OCI-LY7 (cell line): ENCODE data around the gene ABCD1. TPM values are rescaled to one million over a fixed set of nuclear protein-coding genes. Genes with fewer than 3 reads are reported as not detected.
"Not testable (repeated sequence)": the region's sequence is repeated elsewhere in the genome, so short reads cannot be mapped to it uniquely, and the experiment has no call there.

ENCODE experiments used
- BruUV-seq: library from RNA; stranded (reverse); fragments of 400-500 nt; replicated peaks from 2 replicates; lab custom pipeline; 2021; lab: Mats Ljungman, UMichigan
- CTCF ChIA-PET: fragments of 300-600 bp; sonication (Branson Sonifier 250); formaldehyde crosslinking; loops from one replicate; lab custom pipeline; 2022; ENCODE audit warnings: antibody characterized with exemption; ENCODE audit not compliant: unreplicated experiment; lab: Charles Lee
- POLR2A ChIA-PET: fragments of 300-600 bp; sonication (Branson Sonifier 250); formaldehyde crosslinking; loops from one replicate; lab custom pipeline; 2022; ENCODE audit warnings: antibody characterized with exemption; lab: Charles Lee
- DNase-seq: peaks from one replicate; pipeline ENCODE4 v3.0.0-alpha.2; 2015; ENCODE audit warnings: low spot score
- H2AFZ ChIP-seq: fragments of 200-600 bp; sonication (generic), shearing (Covaris generic); 2 replicates; pipeline ENCODE4 v1.6.1; 2014; ENCODE audit warnings: mild to moderate bottlenecking, antibody characterized with exemption, low read length, moderate library complexity
- H3K27ac ChIP-seq: fragments of 200-600 bp; sonication (generic); 2 replicates; pipeline ENCODE4 v1.5.1; 2014; ENCODE audit warnings: mixed run types, low read depth, mild to moderate bottlenecking, moderate library complexity, low read length, inconsistent platforms; ENCODE audit not compliant: poor library complexity, severe bottlenecking
- H3K36me3 ChIP-seq: fragments of 200-600 bp; sonication (generic); 2 replicates; pipeline ENCODE4 v1.6.1; 2014; ENCODE audit warnings: mild to moderate bottlenecking, antibody characterized with exemption, low read length, moderate library complexity, mixed read lengths; ENCODE audit not compliant: insufficient read depth
- H3K4me1 ChIP-seq: fragments of 200-600 bp; sonication (generic); 2 replicates; pipeline ENCODE4 v1.5.1; 2014; ENCODE audit warnings: mild to moderate bottlenecking, low read length; ENCODE audit not compliant: insufficient read depth, poor library complexity, severe bottlenecking
- H3K4me2 ChIP-seq: fragments of 200-600 bp; sonication (generic); 2 replicates; pipeline ENCODE4 v1.6.1; 2014; ENCODE audit warnings: mild to moderate bottlenecking, low read length
- H3K4me3 ChIP-seq: fragments of 200-600 bp; sonication (generic); 2 replicates; pipeline ENCODE4 v1.5.1; 2014; ENCODE audit warnings: mild to moderate bottlenecking, low read depth, low read length; ENCODE audit not compliant: poor library complexity, severe bottlenecking
- H3K79me2 ChIP-seq: fragments of 200-600 bp; sonication (generic); 2 replicates; pipeline ENCODE4 v1.6.1; 2016; ENCODE audit warnings: low read depth, mild to moderate bottlenecking, low read length, moderate library complexity, mixed read lengths; ENCODE audit not compliant: insufficient read depth
- H3K9me2 ChIP-seq: fragments of 200-600 bp; sonication (generic); 2 replicates; pipeline ENCODE4 v1.6.1; 2016; ENCODE audit warnings: mild to moderate bottlenecking, low read length, mixed read lengths; ENCODE audit not compliant: insufficient read depth
- H3K9me3 ChIP-seq: fragments of 200-600 bp; sonication (generic); 2 replicates; pipeline ENCODE4 v1.6.1; 2014; ENCODE audit warnings: mild to moderate bottlenecking, mixed run types, low read length, mixed read lengths
- H4K20me1 ChIP-seq: fragments of 200-600 bp; sonication (generic); 2 replicates; pipeline ENCODE4 v1.6.1; 2014; ENCODE audit warnings: mild to moderate bottlenecking, antibody characterized with exemption, low read length, moderate library complexity, mixed read lengths; ENCODE audit not compliant: insufficient read depth
- EZH2phosphoT487 ChIP-seq: fragments of 200-600 bp; sonication (generic); IDR thresholded peaks from 2 replicates; pipeline ENCODE4 v1.6.1; 2018; ENCODE audit warnings: low read depth, borderline replicate concordance, mild to moderate bottlenecking, mixed run types, antibody characterized with exemption, low read length, moderate library complexity, mixed read lengths
- intact Hi-C: fragments of 100-400 bp; cut with micrococcal nuclease; formaldehyde crosslinking; loops from one replicate; pipeline ENCODE4 v1.10.0; 2022; ENCODE audit not compliant: unreplicated experiment
- total RNA-seq, 2 experiments: library from RNA; depleted of rRNA in 1 of 2; stranded (reverse); fragments of >200 nt in 1 of 2; shearing (Covaris generic) in 1 of 2; gene quantifications; 2 replicates each; pipeline ENCODE4 v1.2.3, GENCODE V29; 2014 to 2022
- TF ChIP-seq, protein P1 (sequence below): fragments of 200-600 bp; sonication (generic); conservative IDR thresholded peaks from 2 replicates; pipeline ENCODE4 v1.5.1; 2014; ENCODE audit warnings: mild to moderate bottlenecking, antibody characterized with exemption, low read length, moderate library complexity, mixed read lengths

ABCD1 gene
- total RNA-seq, 2 experiments from 2014 or later, result 6.9 to 8.8 TPM

DNA sequence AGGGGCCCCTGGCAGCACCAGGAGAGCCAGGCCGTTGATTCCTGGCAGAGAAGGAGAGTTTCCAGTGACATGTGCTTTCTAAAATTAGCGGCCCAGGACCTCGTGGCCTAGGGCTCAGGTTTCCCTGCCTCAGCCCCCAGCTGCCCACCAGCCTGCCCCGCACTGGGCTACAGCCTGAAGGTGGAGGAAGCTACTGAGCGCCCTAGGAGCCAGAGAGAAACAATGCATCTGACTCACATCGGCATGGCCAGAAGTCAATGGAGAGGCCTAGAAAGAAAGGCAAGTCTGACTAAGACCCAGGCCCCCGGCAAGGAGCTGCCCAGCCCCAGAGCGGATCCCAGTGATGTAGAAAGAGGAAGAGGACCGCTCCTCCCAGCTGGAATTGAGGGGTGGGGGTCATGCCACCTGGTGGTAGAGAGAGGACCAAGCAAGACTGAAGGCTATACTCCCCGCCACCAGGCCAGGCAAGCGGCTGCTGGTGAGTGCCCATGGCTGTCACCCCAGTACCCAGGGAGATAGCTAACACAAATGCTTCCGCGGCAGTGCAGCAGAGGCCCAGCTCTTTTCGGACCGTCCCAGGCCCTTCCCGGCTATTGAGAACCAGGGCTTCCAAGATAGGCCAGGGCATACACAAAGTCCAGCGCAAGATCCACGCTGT, 19.1 kb upstream of the ABCD1 start:
- H3K4me3 ChIP-seq, POLR2A ChIA-PET, H3K9me2 ChIP-seq, H3K9me3 ChIP-seq, CTCF ChIA-PET, H4K20me1 ChIP-seq, intact Hi-C loops, DNase-seq, H3K4me1 ChIP-seq, H3K27ac ChIP-seq, H3K4me2 ChIP-seq, BruUV-seq, H3K79me2 ChIP-seq, H2AFZ ChIP-seq: not testable (repeated sequence)
- H3K36me3 ChIP-seq, result peaks cover 10% of the 10 kb centered on the region; the same call in 1 of the 2 replicates

DNA sequence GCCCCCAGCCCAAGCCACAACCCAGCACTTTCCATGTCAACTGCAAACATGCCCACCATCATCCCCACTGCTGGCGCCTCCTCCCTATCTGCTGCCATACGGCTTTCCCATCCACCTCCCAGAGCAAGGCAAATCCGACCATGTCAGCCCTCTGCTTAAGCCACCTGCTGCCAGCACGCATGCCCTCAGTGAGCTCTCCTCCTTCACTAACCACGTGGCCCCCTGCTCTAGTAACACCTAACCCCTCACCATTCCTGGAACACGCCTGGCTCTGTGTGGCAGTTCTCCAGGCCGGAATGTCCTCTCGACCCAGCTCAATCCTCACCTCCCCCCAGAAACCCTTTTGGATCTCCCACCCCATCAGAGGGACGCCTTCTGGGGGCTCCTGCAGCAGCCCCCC, 17.9 kb upstream of the ABCD1 start:
- Histone ChIP-seq H3K4me2 (no peak overlapping the region), H3K79me2 (no peaks in the 10 kb centered on the region), H3K9me3 (no peaks in the 10 kb centered on the region), H2AFZ (no peak overlapping the region), H3K9me2 (no peaks in the 10 kb centered on the region), H4K20me1 (no peaks in the 10 kb centered on the region), H3K4me3 (no peak overlapping the region), H3K4me1 (no peaks in the 10 kb centered on the region), H3K36me3 (peaks cover 10% of the 10 kb centered on the region; the same call in 1 of the 2 replicates), H3K27ac (no peak overlapping the region)
- intact Hi-C loops, result no loop called here
- ChIA-PET POLR2A (no interaction called here), CTCF (no interaction called here)
- no peak for TF ChIP-seq EZH2phosphoT487
- TF ChIP-seq, protein P1, sequence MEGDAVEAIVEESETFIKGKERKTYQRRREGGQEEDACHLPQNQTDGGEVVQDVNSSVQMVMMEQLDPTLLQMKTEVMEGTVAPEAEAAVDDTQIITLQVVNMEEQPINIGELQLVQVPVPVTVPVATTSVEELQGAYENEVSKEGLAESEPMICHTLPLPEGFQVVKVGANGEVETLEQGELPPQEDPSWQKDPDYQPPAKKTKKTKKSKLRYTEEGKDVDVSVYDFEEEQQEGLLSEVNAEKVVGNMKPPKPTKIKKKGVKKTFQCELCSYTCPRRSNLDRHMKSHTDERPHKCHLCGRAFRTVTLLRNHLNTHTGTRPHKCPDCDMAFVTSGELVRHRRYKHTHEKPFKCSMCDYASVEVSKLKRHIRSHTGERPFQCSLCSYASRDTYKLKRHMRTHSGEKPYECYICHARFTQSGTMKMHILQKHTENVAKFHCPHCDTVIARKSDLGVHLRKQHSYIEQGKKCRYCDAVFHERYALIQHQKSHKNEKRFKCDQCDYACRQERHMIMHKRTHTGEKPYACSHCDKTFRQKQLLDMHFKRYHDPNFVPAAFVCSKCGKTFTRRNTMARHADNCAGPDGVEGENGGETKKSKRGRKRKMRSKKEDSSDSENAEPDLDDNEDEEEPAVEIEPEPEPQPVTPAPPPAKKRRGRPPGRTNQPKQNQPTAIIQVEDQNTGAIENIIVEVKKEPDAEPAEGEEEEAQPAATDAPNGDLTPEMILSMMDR, result no peak
- BruUV-seq, result no TSS peak
- DNase-seq, result no peak

DNA sequence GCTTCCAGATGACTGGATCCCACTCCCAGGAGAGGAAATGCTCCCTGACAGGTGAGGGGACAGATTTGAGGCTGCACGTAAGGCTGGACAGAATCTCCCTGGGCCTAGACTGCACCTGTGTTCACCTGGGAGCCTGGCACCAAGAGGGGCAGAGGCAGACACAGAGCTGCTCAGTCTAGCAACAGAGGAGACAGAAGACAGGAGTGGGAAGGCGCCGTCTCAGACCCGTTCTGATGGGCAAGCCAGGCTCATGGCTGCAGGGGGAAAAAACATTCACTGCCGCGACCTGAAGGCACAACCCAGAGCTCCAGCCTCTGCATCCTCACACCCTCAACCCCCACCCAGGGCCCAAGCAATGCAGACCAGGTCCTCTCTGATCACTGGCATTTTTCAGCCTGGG, 17.2 kb upstream of the ABCD1 start:
- intact Hi-C loops, result no loop called here
- POLR2A ChIA-PET, result no interaction called here
- no peaks in the 10 kb centered on the region for H3K9me2 ChIP-seq
- no peak overlapping the region for H3K4me3 ChIP-seq
- DNase-seq, result no peak
- H3K27ac ChIP-seq, result no peak overlapping the region
- H2AFZ ChIP-seq, result no peak overlapping the region
- no peaks in the 10 kb centered on the region for H3K79me2 ChIP-seq
- H3K9me3 ChIP-seq, result no peaks in the 10 kb centered on the region
- BruUV-seq, result no TSS peak
- no peak overlapping the region for H3K4me2 ChIP-seq
- TF ChIP-seq, protein P1, result no peak
- TF ChIP-seq EZH2phosphoT487, result no peak
- peaks cover 9% of the 10 kb centered on the region; the same call in 1 of the 2 replicates for H3K36me3 ChIP-seq
- CTCF ChIA-PET, result interaction anchor here (0.6 kb wide), 1 partner anchor 17 kb away, joined by 4 read pairs; the partner anchor contains the start of gene BCAP31
- H3K4me1 ChIP-seq, result no peaks in the 10 kb centered on the region
- no peaks in the 10 kb centered on the region for H4K20me1 ChIP-seq
